ENCODE data around the gene TCF12.
"Not testable (repeated sequence)": the region's sequence is repeated elsewhere in the genome, so short reads cannot be mapped to it uniquely, and the experiment has no call there.

TCF12 gene

GRCh38 chr15:57094321-57095257 is 176.1 kb downstream of the TCF12 start:
- H3K36me3 Mint-ChIP-seq (ENCODE audit: low read depth), result peaks cover 59% of the 10 kb centered on the region
- H3K27ac Mint-ChIP-seq, result no peak overlapping the region
- peaks cover 17% of the 10 kb centered on the region for H3K4me1 Mint-ChIP-seq (ENCODE audit: low read depth)
- no peaks in the 10 kb centered on the region for H3K9me3 Mint-ChIP-seq
- no peaks in the 10 kb centered on the region for H3K27me3 Mint-ChIP-seq
- no peak for DNase-seq
- no peak overlapping the region for H3K4me3 Mint-ChIP-seq

DNA sequence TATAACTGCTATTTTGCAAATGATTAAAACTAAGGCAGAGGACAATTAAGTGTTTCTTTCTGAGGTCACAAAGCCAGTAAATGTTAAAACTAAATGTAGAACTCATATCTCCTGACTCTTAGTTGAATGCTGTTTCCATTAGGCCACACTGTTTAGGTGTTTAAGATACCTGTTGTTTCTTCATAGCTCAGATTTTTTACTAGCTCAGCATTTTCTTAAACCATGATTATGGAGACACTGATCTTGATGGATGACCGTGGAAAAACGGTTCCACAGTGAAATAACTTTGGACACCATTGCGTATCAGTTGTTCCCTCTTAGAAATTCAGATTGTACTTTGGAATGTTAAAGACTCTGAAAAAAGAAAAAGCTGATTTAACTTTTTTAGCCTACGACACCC is 177.5 kb downstream of the TCF12 start:
- no peaks in the 10 kb centered on the region for H3K27me3 Mint-ChIP-seq
- H3K9me3 Mint-ChIP-seq, result no peaks in the 10 kb centered on the region
- DNase-seq, result no peak
- H3K27ac Mint-ChIP-seq, result no peak overlapping the region
- H3K4me1 Mint-ChIP-seq (ENCODE audit: low read depth), result peaks cover 11% of the 10 kb centered on the region
- H3K36me3 Mint-ChIP-seq (ENCODE audit: low read depth), result peaks cover 67% of the 10 kb centered on the region
- H3K4me3 Mint-ChIP-seq, result no peak overlapping the region

DNA sequence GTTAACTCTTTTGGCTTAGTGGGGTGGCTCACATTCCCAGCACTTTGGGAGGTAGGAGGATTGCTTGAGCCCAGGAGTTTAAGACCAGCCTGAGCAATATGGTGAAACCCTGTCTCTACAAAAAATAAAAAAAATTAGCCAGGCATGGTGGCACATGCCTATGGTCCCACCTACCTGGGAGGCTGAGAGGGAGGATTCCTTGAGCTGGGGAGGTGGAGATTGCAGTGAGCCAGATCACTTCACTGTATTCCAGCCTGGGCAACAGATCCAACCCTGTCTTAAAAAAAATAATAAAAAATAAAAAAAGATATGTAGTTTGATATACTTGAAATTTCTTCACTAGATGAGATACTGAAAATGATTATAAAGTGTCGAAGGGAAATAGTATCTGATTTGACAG is 178.8 kb downstream of the TCF12 start:
- Mint-ChIP-seq H3K27me3 (no peaks in the 10 kb centered on the region), H3K27ac (no peak overlapping the region), H3K4me1 (ENCODE audit: low read depth) (peaks cover 4% of the 10 kb centered on the region), H3K36me3 (ENCODE audit: low read depth) (peaks cover 65% of the 10 kb centered on the region), H3K9me3 (no peaks in the 10 kb centered on the region), H3K4me3 (no peak overlapping the region)
- DNase-seq, result no peak

DNA sequence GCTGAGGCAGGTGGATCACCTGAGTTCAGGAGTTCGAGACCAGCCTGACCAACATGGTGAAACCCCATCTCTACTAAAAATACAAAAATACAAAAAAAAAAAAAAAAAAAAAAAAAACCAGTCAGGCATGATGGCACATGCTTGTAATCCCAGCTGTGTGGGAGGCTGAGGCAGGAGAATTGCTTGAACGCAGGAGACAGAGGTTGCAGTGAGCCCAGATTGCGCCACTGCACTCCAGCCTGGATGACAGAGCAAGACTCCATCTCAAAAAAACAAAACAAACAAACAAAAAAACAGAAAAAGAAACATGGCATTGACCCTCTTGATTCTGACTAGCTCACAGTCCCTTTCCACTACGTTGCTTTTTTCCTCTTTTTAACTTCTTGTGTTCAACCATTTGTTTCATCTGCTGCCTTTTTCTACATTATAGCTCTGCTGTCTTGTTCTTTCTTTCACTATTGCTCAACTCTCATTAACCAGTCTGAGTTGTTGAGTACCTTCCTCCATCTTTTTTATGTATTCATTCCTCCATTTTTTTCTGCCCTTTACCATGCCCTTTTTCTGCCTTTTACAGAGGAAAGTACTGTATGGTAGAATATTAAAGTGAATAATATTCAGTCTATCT is 179.6 kb downstream of the TCF12 start:
- H3K4me1 Mint-ChIP-seq (ENCODE audit: low read depth); H3K4me3 Mint-ChIP-seq; H3K27ac Mint-ChIP-seq; H3K27me3 Mint-ChIP-seq; H3K9me3 Mint-ChIP-seq; DNase-seq: not testable (repeated sequence)
- peaks cover 57% of the 10 kb centered on the region for H3K36me3 Mint-ChIP-seq (ENCODE audit: low read depth)

GRCh38 chr15:57098896-57099295 is 180.5 kb downstream of the TCF12 start:
- H3K36me3 Mint-ChIP-seq (ENCODE audit: low read depth), result peaks cover 53% of the 10 kb centered on the region
- H3K4me1 Mint-ChIP-seq (ENCODE audit: low read depth), result peaks cover 4% of the 10 kb centered on the region
- no peaks in the 10 kb centered on the region for H3K9me3 Mint-ChIP-seq
- no peak overlapping the region for H3K4me3 Mint-ChIP-seq
- no peaks in the 10 kb centered on the region for H3K27me3 Mint-ChIP-seq
- no peak overlapping the region for H3K27ac Mint-ChIP-seq
- no peak for DNase-seq

- H3K36me3 Mint-ChIP-seq (ENCODE audit: low read depth), result peaks cover 44% of the 10 kb centered on the region
- no peaks in the 10 kb centered on the region for H3K27me3 Mint-ChIP-seq
- H3K4me1 Mint-ChIP-seq (ENCODE audit: low read depth), result peaks cover 4% of the 10 kb centered on the region
- no peak for DNase-seq
- no peaks in the 10 kb centered on the region for H3K9me3 Mint-ChIP-seq
- H3K27ac Mint-ChIP-seq, result no peak overlapping the region
- no peak overlapping the region for H3K4me3 Mint-ChIP-seq
Observed at GRCh38 chr15:57100136-57100539, 181.7 kb downstream of the TCF12 start.

GRCh38 chr15:57102858-57103257 is 184.4 kb downstream of the TCF12 start:
- Mint-ChIP-seq H3K4me1 (ENCODE audit: low read depth) (peaks cover 3% of the 10 kb centered on the region), H3K36me3 (ENCODE audit: low read depth) (peaks cover 50% of the 10 kb centered on the region), H3K27me3 (no peaks in the 10 kb centered on the region), H3K27ac (no peak overlapping the region), H3K9me3 (no peaks in the 10 kb centered on the region), H3K4me3 (no peak overlapping the region)
- DNase-seq, result no peak

DNA sequence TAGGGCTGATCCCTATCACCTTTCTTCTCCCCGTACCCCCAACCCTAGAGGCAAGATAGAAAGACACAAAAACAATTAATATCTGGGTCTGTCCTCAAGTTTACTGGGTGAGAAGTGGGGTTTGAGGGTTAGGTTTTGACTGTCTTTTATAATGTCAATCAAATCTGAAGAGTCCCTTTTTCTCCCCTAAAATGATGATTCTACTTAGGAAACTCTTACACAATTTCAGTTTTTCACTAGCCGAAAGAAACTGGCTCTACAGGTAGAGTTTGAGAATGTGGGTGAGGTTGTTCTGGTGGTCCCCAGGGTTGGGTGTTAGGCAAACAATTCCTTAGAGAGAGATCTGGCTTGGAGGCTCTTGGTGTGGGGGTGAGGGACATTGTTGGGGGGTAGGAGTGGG is 189.9 kb downstream of the TCF12 start:
- Mint-ChIP-seq H3K27me3 (no peaks in the 10 kb centered on the region), H3K27ac (no peak overlapping the region), H3K36me3 (ENCODE audit: low read depth) (peaks cover 29% of the 10 kb centered on the region)

GRCh38 chr15:57109005-57109404 is 190.6 kb downstream of the TCF12 start:
- H3K4me1 Mint-ChIP-seq (ENCODE audit: low read depth), result peaks cover 21% of the 10 kb centered on the region
- H3K4me3 Mint-ChIP-seq, result no peak overlapping the region
- H3K36me3 Mint-ChIP-seq (ENCODE audit: low read depth), result peaks cover 25% of the 10 kb centered on the region
- H3K27ac Mint-ChIP-seq, result no peak overlapping the region
- DNase-seq, result no peak
- no peaks in the 10 kb centered on the region for H3K9me3 Mint-ChIP-seq
- no peaks in the 10 kb centered on the region for H3K27me3 Mint-ChIP-seq

More for the DNA sequence above, 189.9 kb downstream of the TCF12 start:
- peaks cover 18% of the 10 kb centered on the region for H3K4me1 Mint-ChIP-seq (ENCODE audit: low read depth)
- no peak overlapping the region for H3K4me3 Mint-ChIP-seq
- no peaks in the 10 kb centered on the region for H3K9me3 Mint-ChIP-seq
- DNase-seq, result no peak

- Mint-ChIP-seq H3K9me3 (no peaks in the 10 kb centered on the region), H3K4me3 (no peak overlapping the region), H3K27me3 (no peaks in the 10 kb centered on the region), H3K27ac (no peak overlapping the region), H3K4me1 (ENCODE audit: low read depth) (peaks cover 23% of the 10 kb centered on the region), H3K36me3 (ENCODE audit: low read depth) (peaks cover 15% of the 10 kb centered on the region)
- DNase-seq, result no peak
Observed at GRCh38 chr15:57111002-57111401, 192.6 kb downstream of the TCF12 start.

- peaks cover 23% of the 10 kb centered on the region for H3K4me1 Mint-ChIP-seq (ENCODE audit: low read depth)
- H3K27me3 Mint-ChIP-seq, result no peaks in the 10 kb centered on the region
- H3K9me3 Mint-ChIP-seq, result no peaks in the 10 kb centered on the region
- H3K36me3 Mint-ChIP-seq (ENCODE audit: low read depth), result peaks cover 8% of the 10 kb centered on the region
- no peak overlapping the region for H3K27ac Mint-ChIP-seq
- no peak for DNase-seq
- no peak overlapping the region for H3K4me3 Mint-ChIP-seq
Observed at GRCh38 chr15:57112178-57112577, 193.7 kb downstream of the TCF12 start.

- DNase-seq, result no peak
- peaks cover 8% of the 10 kb centered on the region for H3K36me3 Mint-ChIP-seq (ENCODE audit: low read depth)
- H3K27me3 Mint-ChIP-seq, result no peaks in the 10 kb centered on the region
- no peaks in the 10 kb centered on the region for H3K9me3 Mint-ChIP-seq
- no peak overlapping the region for H3K27ac Mint-ChIP-seq
- peaks cover 32% of the 10 kb centered on the region for H3K4me1 Mint-ChIP-seq (ENCODE audit: low read depth)
- H3K4me3 Mint-ChIP-seq, result no peak overlapping the region
Observed at GRCh38 chr15:57114070-57114469, 195.6 kb downstream of the TCF12 start.

GRCh38 chr15:57118013-57118799 is 199.8 kb downstream of the TCF12 start:
- H3K4me1 Mint-ChIP-seq (ENCODE audit: low read depth), result peaks cover 30% of the 10 kb centered on the region
- no peak overlapping the region for H3K4me3 Mint-ChIP-seq
- H3K27me3 Mint-ChIP-seq, result no peaks in the 10 kb centered on the region
- H3K36me3 Mint-ChIP-seq (ENCODE audit: low read depth), result peaks cover 18% of the 10 kb centered on the region
- no peaks in the 10 kb centered on the region for H3K9me3 Mint-ChIP-seq
- DNase-seq, result no peak
- peak overlapping the region; percentile 30 for H3K27ac Mint-ChIP-seq

DNA sequence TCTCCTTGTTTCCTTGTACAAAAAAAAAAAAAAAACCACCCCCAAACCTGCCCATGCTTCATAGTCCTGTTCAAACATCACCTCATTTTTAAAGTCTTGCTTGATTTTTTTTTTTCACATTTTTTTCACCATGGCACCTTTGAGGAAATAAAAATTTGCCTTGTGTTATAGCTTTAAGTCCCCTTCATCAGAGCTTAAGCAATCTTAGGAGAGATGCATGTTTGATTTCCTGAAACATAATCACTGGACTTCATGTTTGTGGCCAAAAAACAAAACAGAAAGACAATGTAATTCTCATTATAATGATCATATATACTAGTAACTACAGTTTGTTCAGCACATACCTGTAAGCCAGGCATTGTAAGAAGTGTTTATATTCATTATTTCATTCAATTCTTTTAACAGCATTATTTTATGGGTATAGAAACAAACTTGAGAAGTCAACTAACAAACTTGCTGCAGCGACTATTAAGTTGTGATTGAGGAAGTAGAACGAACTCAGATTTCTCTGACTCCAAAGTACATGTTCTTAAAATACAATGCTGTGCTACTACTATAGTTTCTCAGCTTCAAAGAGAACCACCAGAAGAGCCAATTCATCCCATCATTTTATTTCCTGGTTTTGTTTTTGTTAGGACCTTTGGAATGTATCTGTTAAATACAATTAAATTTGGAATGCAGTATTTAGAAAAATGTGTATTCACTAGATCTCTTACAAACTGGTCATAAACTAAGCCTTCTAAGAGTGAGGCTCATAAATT is 203.8 kb downstream of the TCF12 start:
- H3K27me3 Mint-ChIP-seq, result no peaks in the 10 kb centered on the region
- DNase-seq, result no peak
- no peak overlapping the region for H3K27ac Mint-ChIP-seq
- H3K4me1 Mint-ChIP-seq (ENCODE audit: low read depth), result peaks cover 25% of the 10 kb centered on the region
- H3K36me3 Mint-ChIP-seq (ENCODE audit: low read depth), result peaks cover 38% of the 10 kb centered on the region
- H3K4me3 Mint-ChIP-seq, result no peak overlapping the region
- no peaks in the 10 kb centered on the region for H3K9me3 Mint-ChIP-seq
